WERI-Rb-1 (cell line): Measurements from ENCODE around the gene RACGAP1.

ENCODE experiments used
- DNase-seq: peaks from one replicate; pipeline ENCODE4 v3.0.0-alpha.2; 2020
- H3K27ac ChIP-seq: fragments of 250-450 bp; sonication (Bioruptor Pico); 2 replicates; pipeline ENCODE4 v1.5.1; 2020; ENCODE audit warnings: mild to moderate bottlenecking, moderate library complexity
- H3K27me3 ChIP-seq: fragments of 250-450 bp; sonication (Bioruptor Pico); 2 replicates; pipeline ENCODE4 v1.5.1; 2021; ENCODE audit warnings: mild to moderate bottlenecking, low read depth, moderate library complexity; ENCODE audit not compliant: insufficient read depth, severe bottlenecking
- H3K36me3 ChIP-seq: fragments of 250-450 bp; sonication (Bioruptor Pico); 2 replicates; pipeline ENCODE4 v1.5.1; 2020; ENCODE audit warnings: mild to moderate bottlenecking, moderate library complexity
- H3K4me3 ChIP-seq: 2 replicates; pipeline ENCODE4 v1.5.1; 2011; ENCODE audit warnings: low read depth, mild to moderate bottlenecking, control low read depth, low read length
- H3K9me3 ChIP-seq: fragments of 250-450 bp; sonication (Bioruptor Pico); 2 replicates; pipeline ENCODE4 v1.5.1; 2021; ENCODE audit warnings: mild to moderate bottlenecking, moderate library complexity; ENCODE audit not compliant: severe bottlenecking
- CTCF ChIP-seq: IDR thresholded peaks from 2 replicates; pipeline ENCODE4 v1.5.1; 2011; ENCODE audit warnings: low read depth, mild to moderate bottlenecking, control low read depth, inconsistent platforms, low read length

The RACGAP1 gene

GRCh38 chr12:49951411-49952240 lies 73.7 kb downstream of the RACGAP1 start:
- TF ChIP-seq CTCF = no peak
- no peak for DNase-seq
- no peaks in the 10 kb centered on the region for H3K36me3 ChIP-seq
- H3K9me3 ChIP-seq = no peaks in the 10 kb centered on the region
- H3K4me3 ChIP-seq = no peak overlapping the region
- H3K27ac ChIP-seq = no peak overlapping the region
- H3K27me3 ChIP-seq = no peaks in the 10 kb centered on the region

GRCh38 chr12:49950273-49951251 lies 74.7 kb downstream of the RACGAP1 start, which contains the start of gene AQP2:
Gene AQP2, plus strand, starts transcription at chr12:49950737. Its CDS starts 94 bp downstream, at chr12:49950831.
- no peak within 1 kb of the TSS for H3K27ac ChIP-seq

DNA sequence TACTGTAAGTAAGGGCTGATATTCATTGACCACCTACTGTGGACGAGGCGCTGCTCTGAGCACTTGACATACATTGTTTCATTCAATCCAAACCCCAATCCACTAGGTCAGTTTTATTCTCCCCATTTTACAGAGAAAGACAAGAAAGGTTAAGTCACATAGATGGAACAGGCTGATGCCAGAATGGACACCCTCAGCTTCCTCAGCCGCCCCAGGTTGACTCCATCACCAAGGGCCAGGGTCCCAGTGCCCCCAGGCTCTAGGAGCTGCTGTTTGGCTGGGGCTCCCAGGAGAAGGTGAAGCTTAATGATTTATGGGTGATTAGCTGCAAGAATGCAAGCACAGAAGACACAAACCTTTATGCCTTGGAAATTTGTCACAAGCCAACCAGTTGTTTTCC lies 75.4 kb downstream of the RACGAP1 start:
- TF ChIP-seq CTCF = no peak
- no peak overlapping the region for H3K27ac ChIP-seq

More at GRCh38 chr12:49950273-49951251, 74.7 kb downstream of the RACGAP1 start, which contains the start of gene AQP2:
- no peak for DNase-seq
- no peaks in the 10 kb centered on the region for H3K27me3 ChIP-seq
- H3K9me3 ChIP-seq = no peaks in the 10 kb centered on the region
- no peak for TF ChIP-seq CTCF
- H3K36me3 ChIP-seq = no peaks in the 10 kb centered on the region
- H3K4me3 ChIP-seq = no peak within 1 kb of the TSS

DNA sequence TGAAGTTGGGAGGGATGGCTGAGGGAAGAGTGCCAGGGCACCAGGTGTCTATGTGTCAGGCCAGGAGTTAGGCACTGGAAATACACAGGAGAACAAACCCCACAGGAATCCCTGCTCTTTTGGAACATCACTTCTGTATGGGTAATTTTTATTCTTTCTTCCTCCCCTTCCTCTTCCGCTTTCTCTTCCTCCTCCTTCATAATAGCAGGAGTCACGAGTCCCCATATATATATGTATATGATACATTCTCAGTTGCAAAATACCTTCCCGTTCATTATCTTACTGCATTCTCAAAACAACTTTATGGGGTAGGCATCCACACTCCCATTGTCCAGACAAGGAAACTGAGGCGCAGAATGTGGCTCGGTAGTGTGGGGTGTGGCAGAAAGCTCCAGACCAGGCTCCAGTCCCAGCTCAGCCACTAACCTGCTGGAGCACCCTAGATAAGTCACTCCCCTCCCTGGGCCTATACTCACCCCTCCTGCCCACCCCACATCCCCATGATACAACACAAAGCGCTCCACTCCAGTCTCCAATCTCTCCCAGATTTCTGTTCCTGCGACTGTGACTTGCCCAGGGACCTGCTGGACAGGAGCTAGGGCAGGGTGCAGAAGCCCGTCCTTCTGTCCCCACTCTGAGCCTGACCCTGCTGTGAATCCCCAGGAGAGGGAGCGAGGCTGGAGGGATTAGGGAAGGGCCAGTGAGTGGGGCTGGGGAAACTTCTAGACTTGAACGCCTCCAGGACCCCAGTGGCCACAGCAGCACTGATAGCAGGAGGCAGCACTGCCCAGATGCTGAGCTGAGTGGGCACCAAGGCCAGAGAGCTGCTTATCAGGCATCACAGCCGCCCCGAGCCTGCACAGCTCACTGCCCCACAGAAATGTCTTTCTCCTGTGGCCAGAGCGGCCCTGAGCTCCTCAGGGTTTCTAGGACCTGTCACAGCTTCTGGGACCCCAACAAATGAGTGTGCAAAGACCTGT lies 76.1 kb downstream of the RACGAP1 start:
- Histone ChIP-seq H3K27me3 (no peaks in the 10 kb centered on the region), H3K4me3 (no peak overlapping the region), H3K27ac (no peak overlapping the region), H3K9me3 (no peaks in the 10 kb centered on the region), H3K36me3 (no peaks in the 10 kb centered on the region)
- no peak for DNase-seq
- TF ChIP-seq CTCF = no peak

More for the DNA sequence above, 75.4 kb downstream of the RACGAP1 start:
- no peaks in the 10 kb centered on the region for H3K36me3 ChIP-seq
- no peaks in the 10 kb centered on the region for H3K27me3 ChIP-seq
- H3K9me3 ChIP-seq = no peaks in the 10 kb centered on the region
- no peak for DNase-seq
- no peak overlapping the region for H3K4me3 ChIP-seq
